OCI-LY7 (cell line): Measurements from ENCODE around the gene S100A1. TPM values are rescaled to one million over a fixed set of nuclear protein-coding genes. Genes with fewer than 3 reads are reported as not detected.

Source experiments
- BruUV-seq: library from RNA; stranded (reverse); fragments of 400-500 nt; replicated peaks from 2 replicates; lab custom pipeline; 2021; lab: Mats Ljungman, UMichigan
- CTCF ChIA-PET: fragments of 300-600 bp; sonication (Branson Sonifier 250); formaldehyde crosslinking; loops from one replicate; lab custom pipeline; 2022; ENCODE audit warnings: antibody characterized with exemption; ENCODE audit not compliant: unreplicated experiment; lab: Charles Lee
- POLR2A ChIA-PET: fragments of 300-600 bp; sonication (Branson Sonifier 250); formaldehyde crosslinking; loops from one replicate; lab custom pipeline; 2022; ENCODE audit warnings: antibody characterized with exemption; lab: Charles Lee
- DNase-seq: peaks from one replicate; pipeline ENCODE4 v3.0.0-alpha.2; 2015; ENCODE audit warnings: low spot score
- H2AFZ ChIP-seq: fragments of 200-600 bp; sonication (generic), shearing (Covaris generic); 2 replicates; pipeline ENCODE4 v1.6.1; 2014; ENCODE audit warnings: mild to moderate bottlenecking, antibody characterized with exemption, low read length, moderate library complexity
- H3K27ac ChIP-seq: fragments of 200-600 bp; sonication (generic); 2 replicates; pipeline ENCODE4 v1.5.1; 2014; ENCODE audit warnings: mixed run types, low read depth, mild to moderate bottlenecking, moderate library complexity, low read length, inconsistent platforms; ENCODE audit not compliant: poor library complexity, severe bottlenecking
- H3K36me3 ChIP-seq: fragments of 200-600 bp; sonication (generic); 2 replicates; pipeline ENCODE4 v1.6.1; 2014; ENCODE audit warnings: mild to moderate bottlenecking, antibody characterized with exemption, low read length, moderate library complexity, mixed read lengths; ENCODE audit not compliant: insufficient read depth
- H3K4me1 ChIP-seq: fragments of 200-600 bp; sonication (generic); 2 replicates; pipeline ENCODE4 v1.5.1; 2014; ENCODE audit warnings: mild to moderate bottlenecking, low read length; ENCODE audit not compliant: insufficient read depth, poor library complexity, severe bottlenecking
- H3K4me2 ChIP-seq: fragments of 200-600 bp; sonication (generic); 2 replicates; pipeline ENCODE4 v1.6.1; 2014; ENCODE audit warnings: mild to moderate bottlenecking, low read length
- H3K4me3 ChIP-seq: fragments of 200-600 bp; sonication (generic); 2 replicates; pipeline ENCODE4 v1.5.1; 2014; ENCODE audit warnings: mild to moderate bottlenecking, low read depth, low read length; ENCODE audit not compliant: poor library complexity, severe bottlenecking
- H3K79me2 ChIP-seq: fragments of 200-600 bp; sonication (generic); 2 replicates; pipeline ENCODE4 v1.6.1; 2016; ENCODE audit warnings: low read depth, mild to moderate bottlenecking, low read length, moderate library complexity, mixed read lengths; ENCODE audit not compliant: insufficient read depth
- H3K9me2 ChIP-seq: fragments of 200-600 bp; sonication (generic); 2 replicates; pipeline ENCODE4 v1.6.1; 2016; ENCODE audit warnings: mild to moderate bottlenecking, low read length, mixed read lengths; ENCODE audit not compliant: insufficient read depth
- H3K9me3 ChIP-seq: fragments of 200-600 bp; sonication (generic); 2 replicates; pipeline ENCODE4 v1.6.1; 2014; ENCODE audit warnings: mild to moderate bottlenecking, mixed run types, low read length, mixed read lengths
- H4K20me1 ChIP-seq: fragments of 200-600 bp; sonication (generic); 2 replicates; pipeline ENCODE4 v1.6.1; 2014; ENCODE audit warnings: mild to moderate bottlenecking, antibody characterized with exemption, low read length, moderate library complexity, mixed read lengths; ENCODE audit not compliant: insufficient read depth
- EZH2phosphoT487 ChIP-seq: fragments of 200-600 bp; sonication (generic); IDR thresholded peaks from 2 replicates; pipeline ENCODE4 v1.6.1; 2018; ENCODE audit warnings: low read depth, borderline replicate concordance, mild to moderate bottlenecking, mixed run types, antibody characterized with exemption, low read length, moderate library complexity, mixed read lengths
- intact Hi-C: fragments of 100-400 bp; cut with micrococcal nuclease; formaldehyde crosslinking; loops from one replicate; pipeline ENCODE4 v1.10.0; 2022; ENCODE audit not compliant: unreplicated experiment
- total RNA-seq, 2 experiments: library from RNA; depleted of rRNA in 1 of 2; stranded (reverse); fragments of >200 nt in 1 of 2; shearing (Covaris generic) in 1 of 2; gene quantifications; 2 replicates each; pipeline ENCODE4 v1.2.3, GENCODE V29; 2014 to 2022
- TF ChIP-seq, protein P1 (sequence below): fragments of 200-600 bp; sonication (generic); conservative IDR thresholded peaks from 2 replicates; pipeline ENCODE4 v1.5.1; 2014; ENCODE audit warnings: mild to moderate bottlenecking, antibody characterized with exemption, low read length, moderate library complexity, mixed read lengths

Gene S100A1
- total RNA-seq, 2 experiments from 2014 or later, result not detected

DNA sequence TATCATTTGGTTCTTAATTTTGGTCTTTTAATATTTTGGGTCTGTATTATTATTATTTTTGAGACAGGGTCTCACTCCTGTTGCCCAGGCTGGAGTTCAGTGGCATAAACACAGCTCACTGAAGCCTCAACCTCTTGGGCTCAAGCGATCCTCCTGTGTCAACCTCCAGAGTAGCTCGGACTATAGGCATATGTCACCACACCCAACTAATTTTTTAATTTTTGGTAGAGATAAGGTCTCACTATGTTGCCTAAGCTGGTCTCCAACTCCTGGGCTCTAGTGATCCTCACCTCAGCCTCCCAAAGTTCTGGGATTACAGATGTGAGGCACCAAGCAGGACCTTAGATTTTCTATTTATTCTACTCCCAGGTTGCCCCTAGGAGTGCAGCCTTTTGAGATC, 45.3 kb downstream of the S100A1 start:
- DNase-seq, result no peak
- POLR2A ChIA-PET, result no interaction called here
- Histone ChIP-seq H2AFZ (no peak overlapping the region), H3K9me3 (no peaks in the 10 kb centered on the region), H3K4me1 (peaks cover 19% of the 10 kb centered on the region), H3K27ac (no peak overlapping the region), H3K4me2 (no peak overlapping the region), H4K20me1 (no peaks in the 10 kb centered on the region), H3K79me2 (peaks cover 23% of the 10 kb centered on the region), H3K36me3 (peaks cover 22% of the 10 kb centered on the region), H3K4me3 (no peak overlapping the region), H3K9me2 (no peaks in the 10 kb centered on the region)
- BruUV-seq, result no TSS peak
- TF ChIP-seq, protein P1, sequence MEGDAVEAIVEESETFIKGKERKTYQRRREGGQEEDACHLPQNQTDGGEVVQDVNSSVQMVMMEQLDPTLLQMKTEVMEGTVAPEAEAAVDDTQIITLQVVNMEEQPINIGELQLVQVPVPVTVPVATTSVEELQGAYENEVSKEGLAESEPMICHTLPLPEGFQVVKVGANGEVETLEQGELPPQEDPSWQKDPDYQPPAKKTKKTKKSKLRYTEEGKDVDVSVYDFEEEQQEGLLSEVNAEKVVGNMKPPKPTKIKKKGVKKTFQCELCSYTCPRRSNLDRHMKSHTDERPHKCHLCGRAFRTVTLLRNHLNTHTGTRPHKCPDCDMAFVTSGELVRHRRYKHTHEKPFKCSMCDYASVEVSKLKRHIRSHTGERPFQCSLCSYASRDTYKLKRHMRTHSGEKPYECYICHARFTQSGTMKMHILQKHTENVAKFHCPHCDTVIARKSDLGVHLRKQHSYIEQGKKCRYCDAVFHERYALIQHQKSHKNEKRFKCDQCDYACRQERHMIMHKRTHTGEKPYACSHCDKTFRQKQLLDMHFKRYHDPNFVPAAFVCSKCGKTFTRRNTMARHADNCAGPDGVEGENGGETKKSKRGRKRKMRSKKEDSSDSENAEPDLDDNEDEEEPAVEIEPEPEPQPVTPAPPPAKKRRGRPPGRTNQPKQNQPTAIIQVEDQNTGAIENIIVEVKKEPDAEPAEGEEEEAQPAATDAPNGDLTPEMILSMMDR, result no peak
- TF ChIP-seq EZH2phosphoT487, result no peak
- intact Hi-C loops, result loop anchor here (5.0 to 10.0 kb wide), 2 partner anchors 101 to 159 kb away; no protein-coding TSS in a partner anchor
- CTCF ChIA-PET, result interaction anchor here (0.5 kb wide), 1 partner anchor 80 kb away, joined by 4 read pairs; no protein-coding TSS in a partner anchor

DNA sequence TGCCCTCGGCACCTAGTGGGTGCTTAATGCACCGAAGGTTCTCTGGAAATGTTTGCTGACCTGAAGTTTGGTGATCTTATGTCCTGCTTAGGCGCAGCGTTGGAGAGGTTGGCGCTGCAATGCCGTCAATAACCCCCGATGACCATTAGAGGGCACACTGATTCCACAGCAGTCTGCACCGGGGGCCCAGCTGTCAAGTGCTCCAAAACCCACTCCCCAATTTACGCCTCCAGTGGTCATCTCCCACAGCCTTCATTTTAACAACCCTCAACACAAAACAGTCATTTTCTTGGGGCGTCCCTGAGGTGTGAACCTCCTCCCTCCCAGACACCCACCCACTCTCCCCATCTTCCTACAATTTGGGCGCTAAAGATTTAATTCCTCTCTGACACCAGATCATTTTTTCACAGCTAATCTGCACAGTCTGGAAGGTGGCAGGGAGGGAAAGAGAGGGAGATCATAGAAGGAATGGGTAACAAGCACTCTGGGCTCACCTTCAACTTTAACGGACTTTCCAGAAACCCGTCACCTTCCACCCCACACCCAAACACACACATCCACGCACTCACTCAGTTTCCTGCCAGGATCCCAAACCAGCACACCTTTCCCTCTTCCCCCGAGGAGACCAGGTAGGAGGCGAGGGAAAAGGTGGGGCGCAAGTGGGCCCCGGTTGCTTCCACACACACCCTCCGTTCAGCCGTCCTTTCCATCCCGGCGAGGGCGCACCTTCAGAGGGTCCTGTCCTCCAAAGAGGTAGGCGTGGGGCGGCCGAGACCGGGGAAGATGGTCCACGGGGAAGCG, 49.7 kb downstream of the S100A1 start:
- ChIA-PET CTCF (interaction anchor here (0.6 to 0.7 kb wide), 2 partner anchors 64 to 300 kb away, joined by 3 to 5 read pairs; no protein-coding TSS in a partner anchor), POLR2A (no interaction called here)
- Histone ChIP-seq H4K20me1 (no peaks in the 10 kb centered on the region), H2AFZ (peak overlapping the region; percentile 29; the same call in 1 of the 2 replicates), H3K4me2 (peak overlapping the region; percentile 38), H3K79me2 (no peaks in the 10 kb centered on the region), H3K36me3 (no peaks in the 10 kb centered on the region), H3K4me1 (no peaks in the 10 kb centered on the region), H3K9me2 (no peaks in the 10 kb centered on the region), H3K9me3 (no peaks in the 10 kb centered on the region), H3K27ac (no peak overlapping the region), H3K4me3 (no peak overlapping the region)
- DNase-seq, result peak; percentile 71
- TF ChIP-seq, protein P1, result peak; percentile 99
- no peak for TF ChIP-seq EZH2phosphoT487
- intact Hi-C loops, result loop anchor here (1.0 to 10.0 kb wide), 4 partner anchors 71 to 309 kb away; partner anchors contain the start of gene RAB13
- no TSS peak for BruUV-seq
